Mammary epithelial cell (primary cell): ENCODE measurements around the gene CHRM5.

Experiments used
- CTCF ChIP-seq, 2 donors: IDR thresholded peaks in 1 of 2; conservative IDR thresholded peaks in 1 of 2; 2 replicates each; pipeline ENCODE4 v1.5.1; 2011 to 2012; ENCODE audit warnings: inconsistent platforms in 2 of 2, low read length in 2 of 2, mild to moderate bottlenecking in 2 of 2, control low read depth in 1 of 2, low read depth in 1 of 2; ENCODE audit not compliant: insufficient read depth in 1 of 2; ENCODE audit errors: extremely low read depth in 1 of 2
- EZH2 ChIP-seq: IDR thresholded peaks from 2 replicates; pipeline ENCODE4 v1.6.1; 2012; ENCODE audit warnings: low read length, inconsistent platforms, borderline replicate concordance

- TF ChIP-seq CTCF (conservative IDR thresholded peaks at IDR 0.05 in 1 of 2, IDR thresholded peaks at IDR 0.05 in 1 of 2; ENCODE audit: extremely low read depth in 1 of 2, insufficient read depth in 1 of 2, low read depth in 1 of 2, low read length in 2 of 2) (no peak), EZH2 (no peak)
These were observed 101.7 kb downstream of the CHRM5 start for GRCh38 chr15:34070003-34070402.
